Esophagus muscularis mucosa (tissue), 4 donors: ENCODE results near the gene KRT16.

Experiments used
- EP300 ChIP-seq: sonication (generic); formaldehyde crosslinking; IDR thresholded peaks from one replicate; pipeline ENCODE4 v1.6.1; 2017; ENCODE audit warnings: antibody characterized with exemption
- POLR2AphosphoS5 ChIP-seq, 2 donors: sonication (generic); formaldehyde crosslinking; IDR thresholded peaks; one replicate each; pipeline ENCODE4 v1.6.1; 2017; ENCODE audit warnings: antibody characterized with exemption in 2 of 2
- TF ChIP-seq, protein P1 (sequence below), 3 experiments: fragments of 200-600 bp in 2 of 3; fragments of 450-650 bp in 1 of 3; sonication (generic) in 2 of 3; IDR thresholded peaks; one replicate each; pipeline ENCODE4 v1.5.1; 2017 to 2019; ENCODE audit warnings: antibody characterized with exemption in 3 of 3, mild to moderate bottlenecking in 2 of 3, moderate library complexity in 1 of 3

DNA sequence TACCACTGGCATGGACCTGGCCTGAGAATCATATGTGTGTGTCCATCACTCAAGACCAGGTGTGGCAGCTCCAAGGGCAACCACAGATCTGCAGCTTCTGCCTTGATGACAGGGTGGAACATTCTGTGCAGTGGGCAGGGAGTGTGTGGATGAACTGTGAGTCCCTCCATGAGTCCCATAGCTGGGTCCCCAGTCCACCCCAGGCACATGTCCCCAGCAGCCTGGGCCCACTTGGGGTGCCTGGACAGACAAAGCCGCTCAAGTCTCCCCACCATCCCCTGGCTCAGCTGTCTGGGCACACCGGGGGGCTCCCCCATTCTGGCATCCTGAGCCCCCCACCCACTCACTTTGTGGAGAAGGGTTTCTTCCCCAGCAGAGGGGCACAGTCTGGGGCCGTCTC is 4.6 kb upstream of the KRT16 start:
- TF ChIP-seq POLR2AphosphoS5 (IDR thresholded peaks at IDR 0.05) = no peak
- TF ChIP-seq, protein P1, sequence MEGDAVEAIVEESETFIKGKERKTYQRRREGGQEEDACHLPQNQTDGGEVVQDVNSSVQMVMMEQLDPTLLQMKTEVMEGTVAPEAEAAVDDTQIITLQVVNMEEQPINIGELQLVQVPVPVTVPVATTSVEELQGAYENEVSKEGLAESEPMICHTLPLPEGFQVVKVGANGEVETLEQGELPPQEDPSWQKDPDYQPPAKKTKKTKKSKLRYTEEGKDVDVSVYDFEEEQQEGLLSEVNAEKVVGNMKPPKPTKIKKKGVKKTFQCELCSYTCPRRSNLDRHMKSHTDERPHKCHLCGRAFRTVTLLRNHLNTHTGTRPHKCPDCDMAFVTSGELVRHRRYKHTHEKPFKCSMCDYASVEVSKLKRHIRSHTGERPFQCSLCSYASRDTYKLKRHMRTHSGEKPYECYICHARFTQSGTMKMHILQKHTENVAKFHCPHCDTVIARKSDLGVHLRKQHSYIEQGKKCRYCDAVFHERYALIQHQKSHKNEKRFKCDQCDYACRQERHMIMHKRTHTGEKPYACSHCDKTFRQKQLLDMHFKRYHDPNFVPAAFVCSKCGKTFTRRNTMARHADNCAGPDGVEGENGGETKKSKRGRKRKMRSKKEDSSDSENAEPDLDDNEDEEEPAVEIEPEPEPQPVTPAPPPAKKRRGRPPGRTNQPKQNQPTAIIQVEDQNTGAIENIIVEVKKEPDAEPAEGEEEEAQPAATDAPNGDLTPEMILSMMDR (IDR thresholded peaks at IDR 0.05) = no peak
- TF ChIP-seq EP300 = no peak
